SH-SY5Y (cell line): ENCODE data around the gene EPB41L3.

ENCODE experiments used
- GATA2 ChIP-seq: IDR thresholded peaks from 2 replicates; pipeline ENCODE4 v1.6.1; 2011; ENCODE audit warnings: mild to moderate bottlenecking, low read depth, low read length
- GATA3 ChIP-seq: IDR thresholded peaks from 2 replicates; pipeline ENCODE4 v1.6.1; 2011; ENCODE audit warnings: low read depth, mild to moderate bottlenecking, low read length, moderate library complexity

Gene EPB41L3

DNA sequence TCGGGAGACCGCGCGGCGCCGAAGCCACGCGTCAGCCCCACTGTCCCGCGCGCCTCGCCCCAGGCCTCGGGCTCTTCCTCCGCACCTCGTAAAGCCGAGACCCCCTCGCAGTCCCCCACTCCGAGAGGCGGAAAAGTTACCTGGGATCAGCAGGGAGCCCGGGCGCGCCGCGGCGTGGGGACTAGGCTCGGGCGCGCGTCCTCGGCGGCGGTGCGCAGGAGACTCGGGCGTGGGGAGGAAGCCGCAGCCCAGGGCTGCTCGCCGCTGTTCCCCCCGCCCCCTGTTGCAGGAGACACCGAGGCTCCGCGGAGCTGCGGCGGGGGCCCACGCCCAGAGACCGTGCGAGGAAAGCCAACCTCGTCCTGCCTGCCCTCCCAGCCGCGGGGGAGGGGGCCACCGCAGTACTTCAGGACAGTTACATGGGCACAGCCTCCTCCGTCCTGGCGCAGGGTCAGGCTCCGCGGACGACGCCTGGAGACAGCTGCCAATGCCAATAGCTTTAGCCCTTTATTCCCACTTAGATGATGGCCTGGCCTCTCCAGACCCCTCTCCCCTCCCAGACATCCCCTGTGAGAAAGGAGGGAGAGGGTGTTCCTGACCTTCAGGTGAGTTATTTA lies at the start of gene EPB41L3:
Gene EPB41L3, minus strand, starts transcription at position 225 of the 617 bp plus-strand sequence. CDS start 54,814 bp downstream, outside the sequence.
- TF ChIP-seq GATA3, result no peak
- no peak for TF ChIP-seq GATA2

- TF ChIP-seq GATA2 (no peak), GATA3 (no peak)
Observed at GRCh38 chr18:5588529-5588928, 44.7 kb upstream of the EPB41L3 start.

- no peak for TF ChIP-seq GATA3
Observed at GRCh38 chr18:5585653-5586052, 41.9 kb upstream of the EPB41L3 start.

DNA sequence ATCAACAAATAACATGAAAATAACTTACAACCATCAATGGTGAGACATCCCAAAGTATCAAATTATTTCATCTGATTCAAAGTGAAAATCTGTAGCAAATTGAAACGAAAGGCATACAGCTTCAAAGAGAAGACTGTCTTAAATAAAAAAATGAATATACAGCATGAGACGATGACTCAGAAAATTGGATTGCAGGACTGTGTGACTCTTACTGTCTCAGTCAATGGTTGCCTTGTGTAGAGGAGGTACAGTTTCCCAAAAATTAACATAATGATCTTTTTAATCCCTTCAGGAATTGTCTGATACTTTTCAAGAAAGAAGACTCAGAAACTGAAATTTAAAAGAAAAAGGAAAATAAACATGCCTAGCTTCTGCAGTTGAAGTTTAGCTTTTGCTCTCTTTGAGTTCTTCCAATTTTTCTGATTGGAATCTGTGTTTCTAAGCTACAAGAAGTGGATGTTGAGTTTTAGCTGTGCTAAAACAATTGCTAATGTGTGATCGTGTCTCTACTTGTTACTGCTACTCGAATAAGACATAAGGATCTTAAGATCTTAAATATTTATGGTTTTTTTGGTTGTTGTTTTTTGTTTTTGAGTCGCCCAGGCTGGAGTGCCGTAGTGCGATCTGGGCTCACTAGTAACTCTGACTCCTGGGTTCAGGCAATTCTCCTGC lies 41.1 kb upstream of the EPB41L3 start:
- no peak for TF ChIP-seq GATA2
- no peak for TF ChIP-seq GATA3

GRCh38 chr18:5582849-5583681 lies 39.3 kb upstream of the EPB41L3 start:
- no peak for TF ChIP-seq GATA2
- TF ChIP-seq GATA3, result no peak

DNA sequence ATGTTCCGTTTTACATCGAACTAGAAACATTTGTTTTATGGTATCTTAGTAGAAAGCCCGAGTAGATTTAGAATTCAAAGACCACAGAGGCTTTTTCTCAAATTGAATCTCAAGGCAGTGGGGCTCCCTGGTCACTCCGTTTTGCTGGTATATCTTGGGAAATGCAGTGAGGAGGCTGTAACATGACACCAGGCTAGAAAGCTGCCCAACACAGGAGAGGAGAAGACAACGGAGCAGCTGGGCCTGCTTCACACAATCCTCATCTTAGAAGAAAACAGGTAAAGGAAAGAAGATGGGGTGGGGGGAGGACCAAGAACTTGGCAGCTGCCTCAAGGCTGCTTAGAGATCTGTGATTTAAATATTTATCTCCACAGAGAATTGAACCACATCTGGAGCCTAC lies 38.3 kb upstream of the EPB41L3 start:
- TF ChIP-seq GATA3 (no peak), GATA2 (no peak)

GRCh38 chr18:5574843-5575242 lies 31.0 kb upstream of the EPB41L3 start:
- TF ChIP-seq GATA2 (no peak), GATA3 (no peak)

DNA sequence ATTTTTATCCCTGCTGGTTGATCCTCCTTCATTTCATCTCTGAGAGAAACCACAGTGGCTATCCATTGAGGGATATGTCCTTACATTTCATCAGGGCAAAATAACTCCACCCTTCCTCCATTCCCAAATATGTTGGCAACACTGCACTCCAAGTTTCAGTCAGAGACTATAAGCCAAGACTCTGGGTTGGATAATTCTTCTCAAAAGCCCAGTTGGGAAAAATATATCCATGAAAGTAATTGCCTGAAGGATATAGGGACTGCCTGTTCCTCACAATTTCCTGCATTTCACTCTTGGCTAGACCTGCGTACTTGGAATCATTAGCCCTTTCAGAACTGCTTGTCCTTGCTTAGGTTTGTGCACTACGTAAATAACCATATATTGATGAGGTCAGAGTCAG lies 27.9 kb upstream of the EPB41L3 start:
- no peak for TF ChIP-seq GATA2
- no peak for TF ChIP-seq GATA3

GRCh38 chr18:5568416-5568815 lies 24.6 kb upstream of the EPB41L3 start:
- TF ChIP-seq GATA3 (no peak), GATA2 (no peak)

GRCh38 chr18:5558851-5559250 lies 15.1 kb upstream of the EPB41L3 start:
- TF ChIP-seq GATA3 (no peak), GATA2 (no peak)

GRCh38 chr18:5556310-5556974 lies 12.6 kb upstream of the EPB41L3 start:
- TF ChIP-seq GATA3 (no peak), GATA2 (no peak)

DNA sequence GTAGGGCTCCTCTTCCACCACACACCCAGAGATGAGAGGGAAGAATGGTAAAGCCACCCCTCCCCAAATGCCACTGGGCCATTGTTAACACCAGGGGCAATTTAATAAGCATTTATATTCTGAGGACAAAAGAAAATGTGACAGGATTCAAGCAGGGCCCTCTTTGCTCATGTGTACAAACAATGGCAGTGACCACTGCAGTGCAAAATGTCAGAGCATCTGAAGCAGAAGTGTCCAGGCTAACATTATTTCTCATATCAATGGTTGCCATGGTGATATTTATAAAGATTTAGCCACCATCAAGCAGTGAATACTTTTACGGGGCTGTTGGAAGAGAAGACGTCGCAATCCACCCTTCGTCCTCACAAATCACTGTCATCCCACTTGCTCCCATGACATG lies 10.8 kb upstream of the EPB41L3 start:
- TF ChIP-seq GATA2, result no peak
- TF ChIP-seq GATA3, result no peak

DNA sequence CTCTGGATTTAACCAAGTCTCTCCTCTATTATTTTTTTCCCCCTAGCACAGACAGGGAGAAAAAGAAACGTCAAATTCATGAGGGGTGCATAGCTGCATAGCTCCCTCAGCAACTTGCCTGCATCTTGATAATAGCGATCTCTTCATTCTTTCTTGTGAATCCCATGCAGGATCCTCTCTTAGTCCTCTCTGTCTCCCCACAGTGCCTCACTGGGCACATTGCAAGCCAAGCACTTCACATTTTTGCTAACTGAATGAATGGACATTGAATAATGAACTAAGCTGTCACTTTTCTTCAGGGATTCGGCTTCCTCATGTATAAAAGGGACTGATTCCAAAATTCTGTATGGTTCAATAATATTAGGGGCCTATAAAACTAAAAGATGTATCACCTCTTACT lies 2.9 kb upstream of the EPB41L3 start:
- TF ChIP-seq GATA2 (no peak), GATA3 (no peak)

DNA sequence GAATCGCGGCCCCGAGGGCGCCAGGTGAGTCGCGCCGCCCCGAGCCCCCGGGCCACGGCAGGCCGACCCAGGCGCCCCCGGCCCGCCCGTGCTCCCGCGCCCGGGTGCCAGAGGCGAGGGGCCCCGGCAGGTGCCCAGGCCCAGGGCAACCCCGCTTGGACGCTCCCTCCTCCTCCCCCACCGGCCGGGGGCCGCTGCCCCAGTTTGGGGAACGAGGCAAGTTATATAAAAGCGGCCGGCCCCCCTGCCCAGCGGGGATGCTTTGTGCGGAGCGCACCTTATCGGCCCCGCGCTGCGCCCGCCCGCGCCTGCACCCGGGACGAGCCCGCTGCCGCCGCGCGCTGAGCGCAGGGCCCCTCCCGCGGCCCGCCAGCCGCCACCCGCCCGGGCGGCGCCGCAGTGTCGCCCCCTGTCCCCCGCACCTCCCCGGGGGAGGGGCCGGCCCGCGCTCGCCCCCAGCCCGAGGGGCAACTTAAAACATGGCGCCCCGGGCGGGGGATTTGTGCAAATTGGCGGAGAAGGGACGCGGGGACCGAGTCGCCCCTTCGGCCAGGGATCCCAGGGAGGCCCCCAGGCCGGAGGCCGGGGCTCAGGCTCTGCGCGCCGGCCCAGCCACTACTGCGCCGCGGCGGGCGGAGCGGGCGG lies 639 bp downstream of the EPB41L3 start:
- TF ChIP-seq GATA2 (no peak), GATA3 (no peak)
